Vagina (tissue), 2 donors: ENCODE measurements around the gene CSH2.

ENCODE experiments used
- POLR2A ChIP-seq, 2 donors: fragments of 450-650 bp; IDR thresholded peaks; one replicate each; pipeline ENCODE4 v1.6.1; 2017; ENCODE audit warnings: antibody characterized with exemption in 2 of 2, mild to moderate bottlenecking in 2 of 2, moderate library complexity in 2 of 2
- POLR2AphosphoS5 ChIP-seq, 2 donors: sonication (generic); formaldehyde crosslinking; IDR thresholded peaks; one replicate each; pipeline ENCODE4 v1.9.0; 2017; ENCODE audit warnings: antibody characterized with exemption in 2 of 2, mild to moderate bottlenecking in 2 of 2, low read depth in 1 of 2; ENCODE audit not compliant: insufficient read depth in 1 of 2
- TF ChIP-seq, protein P1 (sequence below), 3 experiments: fragments of 450-650 bp in 2 of 3; fragments of 200-600 bp in 1 of 3; sonication (generic) in 1 of 3; IDR thresholded peaks; one replicate each; pipeline ENCODE4 v1.5.1; 2017 to 2019; ENCODE audit warnings: antibody characterized with exemption in 3 of 3, mild to moderate bottlenecking in 2 of 3, moderate library complexity in 2 of 3

DNA sequence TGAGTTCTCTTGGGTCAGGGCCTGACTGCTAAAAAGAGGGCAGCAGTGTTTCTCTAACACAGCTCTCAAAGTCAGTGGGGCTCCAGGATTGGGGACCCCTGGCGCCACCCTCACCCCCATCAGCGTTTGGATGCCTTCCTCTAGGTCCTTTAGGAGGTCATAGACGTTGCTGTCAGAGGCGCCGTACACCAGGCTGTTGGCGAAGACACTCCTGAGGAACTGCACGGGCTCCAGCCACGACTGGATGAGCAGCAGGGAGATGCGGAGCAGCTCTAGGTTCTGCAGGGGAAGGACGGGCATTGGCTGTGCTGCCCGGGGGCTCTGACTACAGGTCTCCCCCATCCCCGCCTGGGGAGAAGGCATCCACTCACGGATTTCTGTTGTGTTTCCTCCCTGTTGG lies 44.2 kb upstream of the CSH2 start:
- TF ChIP-seq POLR2AphosphoS5 (IDR thresholded peaks at IDR 0.05; ENCODE audit: insufficient read depth in 1 of 2, low read depth in 1 of 2), result no peak
- no peak for TF ChIP-seq POLR2A (IDR thresholded peaks at IDR 0.05)
- TF ChIP-seq, protein P1, sequence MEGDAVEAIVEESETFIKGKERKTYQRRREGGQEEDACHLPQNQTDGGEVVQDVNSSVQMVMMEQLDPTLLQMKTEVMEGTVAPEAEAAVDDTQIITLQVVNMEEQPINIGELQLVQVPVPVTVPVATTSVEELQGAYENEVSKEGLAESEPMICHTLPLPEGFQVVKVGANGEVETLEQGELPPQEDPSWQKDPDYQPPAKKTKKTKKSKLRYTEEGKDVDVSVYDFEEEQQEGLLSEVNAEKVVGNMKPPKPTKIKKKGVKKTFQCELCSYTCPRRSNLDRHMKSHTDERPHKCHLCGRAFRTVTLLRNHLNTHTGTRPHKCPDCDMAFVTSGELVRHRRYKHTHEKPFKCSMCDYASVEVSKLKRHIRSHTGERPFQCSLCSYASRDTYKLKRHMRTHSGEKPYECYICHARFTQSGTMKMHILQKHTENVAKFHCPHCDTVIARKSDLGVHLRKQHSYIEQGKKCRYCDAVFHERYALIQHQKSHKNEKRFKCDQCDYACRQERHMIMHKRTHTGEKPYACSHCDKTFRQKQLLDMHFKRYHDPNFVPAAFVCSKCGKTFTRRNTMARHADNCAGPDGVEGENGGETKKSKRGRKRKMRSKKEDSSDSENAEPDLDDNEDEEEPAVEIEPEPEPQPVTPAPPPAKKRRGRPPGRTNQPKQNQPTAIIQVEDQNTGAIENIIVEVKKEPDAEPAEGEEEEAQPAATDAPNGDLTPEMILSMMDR (IDR thresholded peaks at IDR 0.05), result no peak
